CD4-positive, alpha-beta T cell treated with Interleukin-6 for 4 hours (primary cell): ENCODE measurements around the gene IL11.
"Not testable (repeated sequence)": the region's sequence is repeated elsewhere in the genome, so short reads cannot be mapped to it uniquely, and the experiment has no call there.

Experiments used
- DNase-seq: peaks from one replicate; pipeline ENCODE4 v3.0.0-alpha.2; 2020; ENCODE audit warnings: mixed read lengths

Gene IL11

DNA sequence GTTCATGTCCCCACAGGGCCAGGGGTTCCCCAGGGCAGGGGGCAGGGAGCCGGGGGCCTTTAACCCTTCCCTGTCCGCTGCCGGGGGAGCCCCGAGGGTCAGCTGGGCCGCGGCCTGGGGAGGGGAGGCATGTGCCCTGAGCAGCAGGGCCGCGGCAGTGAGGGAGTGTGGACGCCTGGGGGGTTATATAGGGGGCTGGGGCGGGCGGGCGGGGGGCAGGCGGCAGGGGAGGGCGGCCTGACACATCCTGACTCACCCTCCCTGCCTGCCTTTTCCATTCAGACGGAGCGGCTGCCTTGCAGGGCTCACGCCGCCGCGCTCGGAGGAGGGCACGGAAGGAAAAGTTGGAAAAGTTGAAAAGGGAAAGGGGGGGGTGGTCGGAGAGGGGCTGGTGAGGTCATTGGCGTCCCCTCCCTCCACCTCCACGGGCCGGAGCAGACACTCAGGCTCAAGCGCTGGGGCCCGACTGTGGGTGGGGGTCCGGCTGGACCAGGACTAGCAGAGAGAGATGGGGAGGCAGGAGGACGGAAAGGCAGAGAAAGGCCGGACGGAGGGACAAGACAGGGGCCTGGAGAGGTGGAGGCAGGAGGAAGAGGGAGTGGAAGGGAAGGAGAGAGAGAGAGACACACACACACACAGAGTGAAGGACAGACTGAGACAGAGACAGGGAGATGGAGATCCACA, at the start of gene IL11:
TSS of gene IL11 (minus strand) at position 159 of the 684 bp plus-strand sequence. CDS start at position 6, 153 bp downstream.
- DNase-seq, result no peak

DNA sequence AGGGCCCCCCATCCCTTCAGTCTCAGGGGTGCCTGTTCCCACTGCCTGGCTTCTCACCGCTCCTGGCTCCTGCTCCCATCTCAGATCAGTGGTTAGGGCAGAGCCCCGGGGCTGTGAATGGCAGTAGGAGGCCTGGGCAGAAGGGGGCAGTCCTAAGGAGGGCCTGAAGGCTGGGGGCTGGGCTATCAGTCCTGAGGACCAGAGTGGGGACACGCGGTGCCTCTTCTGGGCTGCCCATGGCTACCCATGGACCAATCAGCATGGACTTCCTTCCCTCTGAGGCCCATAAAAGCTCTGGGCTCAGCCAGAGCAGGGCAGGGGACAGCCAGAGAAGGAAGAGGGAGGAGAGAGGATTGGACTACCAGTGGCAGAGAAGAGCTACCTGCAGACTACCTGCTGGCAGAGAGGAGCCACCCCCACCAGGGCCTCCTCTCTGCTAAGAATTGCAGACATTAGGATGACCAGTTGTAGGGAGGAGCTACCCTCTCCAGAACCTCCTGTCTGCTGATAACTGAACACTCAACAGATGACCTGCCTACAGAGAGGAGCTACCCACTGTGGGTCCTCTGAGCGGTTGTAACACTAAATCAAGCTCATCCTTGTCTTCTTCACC, 49.5 kb upstream of the IL11 start:
- DNase-seq, result no peak

DNA sequence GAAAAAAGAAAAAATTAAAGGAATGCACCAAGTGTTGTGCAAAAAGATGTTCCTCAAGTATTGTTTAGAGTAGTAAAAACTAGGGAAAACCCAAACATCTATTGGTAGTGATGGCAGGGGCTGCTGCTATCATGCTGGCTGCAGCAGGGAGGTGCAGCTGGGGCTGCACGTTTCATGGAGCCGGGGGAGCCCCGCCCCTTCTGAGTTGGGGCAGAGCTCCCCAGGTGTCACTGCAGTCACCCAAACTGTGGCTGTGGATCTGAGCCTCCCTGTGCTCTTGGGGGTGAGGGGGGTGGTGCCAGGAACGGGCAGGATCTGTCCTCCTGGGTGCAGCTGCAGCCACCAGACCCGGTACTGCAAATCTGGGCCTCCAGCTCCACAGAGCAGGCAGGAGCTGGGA, 48.8 kb upstream of the IL11 start:
- DNase-seq, result no peak

DNA sequence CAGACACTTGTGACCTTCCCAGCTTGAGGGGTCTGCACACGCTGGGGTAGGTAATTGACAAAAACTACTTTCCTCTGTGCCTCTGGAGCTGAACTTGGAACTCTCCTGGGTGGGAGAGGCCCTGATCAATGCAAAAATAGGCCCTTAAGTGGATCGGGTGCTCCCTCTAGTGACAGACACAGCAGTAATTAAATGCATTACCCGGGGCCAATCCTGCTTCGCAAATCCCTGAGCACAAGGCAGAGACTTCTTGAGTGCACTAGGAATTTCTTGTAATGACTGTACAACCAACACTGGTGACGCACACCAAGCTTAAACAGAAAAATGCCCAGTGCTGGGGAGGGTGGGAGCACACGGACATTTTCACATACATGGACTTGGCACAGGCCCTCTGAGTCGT, 47.9 kb upstream of the IL11 start:
- peak; percentile 68 for DNase-seq

DNA sequence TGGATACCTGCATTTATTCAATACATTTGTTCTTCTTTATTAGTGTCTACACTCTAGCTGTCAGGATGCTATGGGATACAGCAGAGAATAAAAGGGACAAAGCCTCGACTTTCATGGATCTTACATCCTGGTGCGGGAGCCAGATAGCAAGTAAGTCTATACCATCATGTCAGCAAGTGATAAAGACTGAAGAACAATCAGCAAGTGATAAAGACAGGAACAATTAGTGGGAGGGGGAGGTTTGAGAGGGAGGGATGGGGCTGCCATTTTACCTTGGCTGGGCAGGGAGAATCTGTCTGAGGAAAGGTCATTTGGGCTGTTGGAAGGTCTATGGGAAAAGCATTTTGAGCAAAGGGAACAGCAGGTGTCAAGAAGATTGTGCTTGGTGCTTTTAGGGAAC, 39.9 kb upstream of the IL11 start:
- no peak for DNase-seq

DNA sequence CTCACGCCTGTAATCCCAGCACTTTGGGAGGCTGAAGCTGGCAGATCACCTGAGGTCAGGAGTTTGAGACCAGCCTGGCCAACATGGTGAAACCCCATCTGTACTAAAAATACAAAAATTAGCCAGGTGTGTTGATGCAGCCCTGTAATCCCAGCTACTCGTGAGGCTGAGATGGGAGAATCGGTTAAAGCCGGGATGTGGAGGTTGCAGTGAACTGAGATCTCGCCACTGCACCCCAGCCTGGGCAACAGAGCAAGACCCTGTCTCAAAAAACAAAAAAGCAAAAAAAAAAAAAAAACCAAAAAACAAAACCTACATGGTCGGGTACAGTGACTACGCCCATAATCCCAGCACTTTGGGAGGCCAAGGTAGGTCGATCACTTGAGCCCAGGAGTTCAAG, 38.9 kb upstream of the IL11 start:
- DNase-seq, result not testable (repeated sequence)

DNA sequence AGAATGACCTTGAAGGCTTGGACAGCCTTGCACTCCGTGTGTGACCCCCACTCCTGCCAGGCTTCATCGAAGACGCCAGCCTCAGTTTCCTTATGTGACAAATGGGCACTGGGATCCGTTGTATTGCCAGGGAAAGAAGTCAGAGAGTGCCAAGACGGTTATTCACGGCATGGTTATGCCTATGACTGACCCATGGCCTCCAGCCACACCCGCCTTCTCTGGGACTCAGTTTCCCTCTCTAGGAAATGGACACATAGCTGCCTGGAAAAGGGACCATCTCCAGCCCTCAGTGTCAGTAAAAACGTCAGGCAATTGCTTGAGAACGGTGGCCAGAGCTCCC, 38.2 kb upstream of the IL11 start:
- DNase-seq, result no peak

DNA sequence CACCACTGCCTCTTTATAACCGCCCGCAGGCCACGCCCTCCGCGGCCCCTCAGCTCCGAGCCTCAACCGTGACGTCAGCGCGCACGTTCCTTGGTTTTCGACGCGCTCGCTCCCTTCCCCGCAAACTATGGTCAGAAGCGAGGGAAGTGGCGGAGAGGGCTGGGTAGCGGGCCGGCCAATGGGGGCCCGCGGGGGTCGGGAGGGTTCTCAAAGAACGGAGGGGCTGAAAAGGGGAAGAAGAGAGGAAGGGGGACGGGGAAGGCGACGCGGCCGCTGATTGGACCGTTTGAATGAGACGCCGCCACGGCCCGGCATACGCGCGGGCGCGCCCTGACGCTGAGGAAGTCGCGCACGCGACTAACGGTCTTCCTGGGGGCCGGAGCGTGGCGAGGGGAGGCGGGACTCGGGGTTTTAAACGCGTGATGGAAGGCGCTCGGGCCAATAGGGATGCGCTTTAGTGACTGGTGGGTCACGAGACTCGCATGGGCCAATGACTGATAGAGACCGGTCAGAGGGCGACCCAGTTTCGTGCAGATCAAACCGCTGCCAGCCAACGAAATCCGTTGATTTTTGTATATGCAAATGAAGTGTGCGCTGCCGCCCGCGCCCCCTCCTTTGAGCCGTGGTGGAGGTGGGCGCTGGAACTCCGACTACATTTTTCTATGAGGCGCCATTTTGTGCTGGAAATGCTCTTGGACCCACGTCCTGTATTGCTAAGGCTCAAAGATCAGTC, 37.7 kb upstream of the IL11 start:
- DNase-seq, result peak; percentile 97

DNA sequence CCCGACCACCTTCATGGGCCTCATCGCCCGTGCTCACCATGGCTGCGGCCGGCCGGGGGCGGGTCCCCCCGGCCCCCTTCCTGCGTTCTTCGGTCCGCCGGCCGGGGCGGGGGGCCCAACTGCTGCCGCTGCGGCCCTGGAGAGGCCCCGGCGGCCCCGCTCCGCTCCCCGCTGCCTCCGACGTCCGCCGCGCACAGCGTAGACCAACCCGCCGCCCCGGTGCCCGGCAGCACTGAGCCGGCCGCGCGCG, 37.2 kb upstream of the IL11 start, which contains the start of gene UBE2S:
TSS of gene UBE2S (minus strand) at position 239 of the 250 bp plus-strand sequence. CDS start at position 40, 199 bp downstream.
- DNase-seq, result not testable (repeated sequence)

DNA sequence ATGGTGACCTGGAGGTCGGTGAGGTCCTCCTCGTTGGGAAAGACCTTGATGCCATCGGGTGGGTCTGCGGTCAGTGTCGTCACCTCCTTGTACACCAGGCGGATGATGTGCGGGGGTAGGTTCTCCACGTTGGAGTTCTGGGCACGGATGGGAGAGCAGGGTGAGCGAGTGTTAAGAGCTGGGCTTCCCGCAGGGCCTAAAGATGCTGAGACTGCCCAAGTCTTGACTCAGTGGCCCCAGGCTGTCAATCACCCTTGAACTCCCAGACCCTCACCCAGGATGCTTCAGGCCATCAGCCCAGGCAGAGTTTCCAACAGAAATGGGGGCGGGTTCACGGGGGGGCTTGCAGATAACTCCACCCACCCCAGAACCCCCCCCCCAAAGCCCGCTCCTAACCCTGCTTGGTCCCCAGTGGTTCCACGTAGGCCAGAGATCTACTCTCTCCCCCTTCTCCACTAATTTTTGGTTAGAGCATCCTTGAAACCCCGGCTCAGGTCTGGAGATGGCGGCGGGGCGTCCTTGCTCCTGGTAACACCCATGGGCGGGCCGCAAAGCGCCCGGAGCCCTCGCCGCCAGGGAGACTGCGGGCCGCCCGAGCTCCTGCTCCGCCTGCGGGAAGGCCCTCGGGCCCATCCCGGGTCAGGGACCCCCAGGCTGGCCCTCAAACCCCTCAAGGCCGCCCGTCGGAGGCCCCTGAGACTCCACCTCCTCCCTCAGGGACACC, 36.7 kb upstream of the IL11 start:
- DNase-seq, result peak; percentile 41

DNA sequence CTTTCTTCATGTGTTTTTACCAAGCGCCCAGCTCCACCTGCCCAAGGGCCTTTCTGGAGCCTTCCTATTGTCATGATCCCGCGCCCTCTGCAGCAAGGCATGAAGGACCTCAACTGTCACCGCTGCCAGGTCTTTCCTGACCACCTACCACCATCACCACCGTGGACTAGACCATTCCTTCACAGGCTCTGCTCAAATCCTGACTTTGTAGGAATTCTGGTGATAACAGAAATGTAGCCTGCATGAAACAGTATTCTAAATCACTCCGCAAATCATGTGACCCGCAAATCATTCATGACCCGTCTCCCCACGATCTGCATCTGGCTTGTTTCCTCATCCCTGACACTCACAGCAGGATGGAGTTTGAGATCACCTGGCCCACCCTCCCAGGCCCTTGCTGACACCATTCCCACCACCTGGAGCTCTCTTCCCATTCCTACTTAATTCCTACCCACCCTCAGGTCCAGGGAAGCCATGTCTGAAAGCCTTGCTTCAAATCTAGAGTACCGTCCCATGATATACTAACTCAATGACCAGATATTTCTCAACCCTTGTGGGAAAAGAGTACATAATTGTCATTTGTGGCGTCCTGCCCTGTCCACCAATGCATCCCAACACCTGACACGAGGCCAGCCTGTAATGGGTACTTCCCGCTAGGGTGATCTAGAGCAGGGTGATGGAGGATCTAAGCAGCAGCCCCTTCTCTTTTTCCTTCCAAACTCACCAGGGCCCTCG, 36.0 kb upstream of the IL11 start:
- no peak for DNase-seq

DNA sequence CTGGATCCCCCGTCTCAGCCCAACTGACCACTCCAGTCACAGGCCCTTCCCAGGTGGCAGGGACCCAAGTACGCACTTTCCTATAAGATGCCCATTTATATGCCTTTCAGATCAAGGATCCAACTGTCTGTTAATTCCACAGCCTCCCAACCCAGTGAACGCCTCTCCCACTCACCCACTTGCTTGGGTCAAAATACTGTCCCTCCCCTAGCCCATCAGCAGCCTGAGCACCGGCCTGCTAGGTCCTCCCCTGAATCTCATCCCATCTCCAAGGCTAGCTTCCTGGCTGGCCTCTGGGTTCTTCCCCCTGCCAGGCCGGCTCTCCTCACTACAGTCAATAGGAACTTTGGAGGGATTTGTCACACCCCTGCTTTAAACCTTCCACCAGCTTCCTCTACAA, 35.4 kb upstream of the IL11 start:
- no peak for DNase-seq

DNA sequence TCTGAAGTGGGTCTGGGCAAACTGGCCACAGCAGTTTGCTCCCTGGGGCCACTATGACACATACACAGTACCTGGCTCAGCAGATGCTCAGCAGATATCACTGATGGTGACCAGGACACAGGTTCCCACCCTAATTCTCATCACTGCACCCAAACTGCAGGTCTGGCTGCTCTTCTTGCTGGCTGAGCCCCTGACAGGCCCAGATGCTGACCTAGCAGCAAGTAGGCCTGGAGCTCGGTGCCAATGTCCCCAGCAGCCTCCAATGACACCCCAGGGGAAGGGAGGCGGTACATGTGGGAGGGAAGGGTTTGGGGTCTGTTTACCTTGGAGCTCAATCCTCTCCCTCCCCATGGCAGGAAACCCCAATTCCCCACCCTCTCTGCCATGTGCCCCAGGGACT, 32.2 kb upstream of the IL11 start:
- no peak for DNase-seq

DNA sequence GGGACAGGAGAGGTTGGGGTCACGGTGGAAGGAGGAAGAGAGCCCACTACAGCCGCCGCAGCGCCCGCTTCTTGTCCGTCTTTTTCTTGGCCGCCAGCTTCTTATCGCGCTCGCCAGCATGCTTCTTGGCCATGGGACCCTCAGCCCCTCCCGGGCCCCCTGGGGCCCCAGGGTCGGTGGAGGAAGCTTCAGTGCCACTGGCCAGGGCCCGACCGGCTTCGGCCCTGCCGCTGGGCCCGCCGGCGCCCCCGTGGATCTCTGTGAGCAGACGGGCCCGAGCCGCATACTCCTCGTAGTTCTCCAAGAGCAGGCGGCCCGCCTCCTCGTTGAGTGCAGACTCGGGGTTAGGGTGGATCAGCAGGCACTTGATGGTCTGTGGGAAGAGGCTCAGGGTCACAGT, 31.1 kb upstream of the IL11 start:
- DNase-seq, result not testable (repeated sequence)

DNA sequence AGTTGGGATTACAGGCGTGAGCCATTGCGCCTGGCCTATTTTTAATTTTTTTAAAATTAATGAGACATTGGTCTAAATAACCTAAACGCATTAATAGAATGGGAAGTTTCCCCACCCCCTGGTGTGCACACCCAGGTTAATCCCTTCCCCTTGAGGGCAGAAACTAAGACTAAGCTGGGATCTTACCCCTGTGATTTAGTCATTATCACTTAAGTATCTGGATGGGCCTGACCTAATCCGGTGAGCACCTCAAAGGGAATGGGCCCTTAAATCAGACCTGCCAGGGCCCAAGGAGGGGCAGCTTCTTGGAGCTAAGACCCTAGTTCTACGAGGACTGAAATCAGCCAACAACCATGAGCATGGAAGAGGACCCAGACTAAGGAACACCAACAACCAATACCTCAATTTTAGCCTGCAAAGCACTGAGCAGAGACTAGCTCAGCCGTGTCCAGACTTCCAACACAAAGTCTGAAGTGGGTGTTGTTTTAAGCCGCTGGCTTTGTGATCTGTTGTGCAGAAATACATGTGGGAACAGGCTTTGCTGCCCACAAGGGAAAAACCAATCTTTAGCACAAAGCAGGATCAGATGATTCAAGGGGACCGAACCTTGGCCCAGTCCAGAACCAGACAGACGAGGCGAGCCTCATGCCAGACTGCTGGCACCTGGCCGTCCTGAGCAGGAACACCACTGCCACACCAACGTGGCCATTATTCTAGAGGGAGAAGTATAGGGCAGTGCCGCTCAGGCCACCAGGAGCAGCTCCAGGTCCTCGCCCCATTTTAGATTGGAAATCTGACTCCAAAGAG, 30.2 kb upstream of the IL11 start:
- DNase-seq, result no peak

DNA sequence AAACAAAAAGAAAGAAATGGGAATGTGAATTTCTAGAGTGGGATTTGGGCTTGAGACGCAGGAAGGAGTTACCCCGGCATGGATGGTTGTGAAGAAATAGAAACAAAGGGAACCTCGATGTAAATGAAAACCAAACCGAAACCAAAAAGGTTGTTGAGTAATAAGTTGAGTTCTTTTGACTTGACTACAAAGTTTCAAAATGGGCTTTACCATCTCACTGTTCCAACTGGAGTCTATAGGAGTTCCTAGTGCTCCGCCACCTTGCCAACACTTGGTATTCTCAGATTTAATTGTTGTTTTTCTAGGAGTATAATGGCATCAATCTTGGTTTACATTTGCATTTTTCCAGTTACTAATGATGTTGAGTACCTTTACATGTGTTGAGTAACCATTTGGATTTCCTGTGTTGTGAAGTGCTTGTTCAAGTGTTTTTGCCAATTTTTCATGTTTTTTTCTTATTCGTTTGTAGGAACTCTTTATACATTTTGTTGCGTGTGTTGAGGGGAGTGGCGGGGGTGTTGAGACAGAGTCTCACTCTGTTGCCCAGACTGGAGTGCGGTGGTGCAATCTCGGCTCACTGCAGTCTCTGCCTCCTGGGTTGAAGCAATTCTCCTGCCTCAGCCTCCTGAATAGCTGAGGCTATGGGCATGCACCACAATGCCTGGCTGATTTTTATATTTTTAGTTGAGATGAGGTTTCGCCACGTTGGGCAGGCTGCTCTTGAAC, 28.1 kb upstream of the IL11 start:
- DNase-seq, result no peak

DNA sequence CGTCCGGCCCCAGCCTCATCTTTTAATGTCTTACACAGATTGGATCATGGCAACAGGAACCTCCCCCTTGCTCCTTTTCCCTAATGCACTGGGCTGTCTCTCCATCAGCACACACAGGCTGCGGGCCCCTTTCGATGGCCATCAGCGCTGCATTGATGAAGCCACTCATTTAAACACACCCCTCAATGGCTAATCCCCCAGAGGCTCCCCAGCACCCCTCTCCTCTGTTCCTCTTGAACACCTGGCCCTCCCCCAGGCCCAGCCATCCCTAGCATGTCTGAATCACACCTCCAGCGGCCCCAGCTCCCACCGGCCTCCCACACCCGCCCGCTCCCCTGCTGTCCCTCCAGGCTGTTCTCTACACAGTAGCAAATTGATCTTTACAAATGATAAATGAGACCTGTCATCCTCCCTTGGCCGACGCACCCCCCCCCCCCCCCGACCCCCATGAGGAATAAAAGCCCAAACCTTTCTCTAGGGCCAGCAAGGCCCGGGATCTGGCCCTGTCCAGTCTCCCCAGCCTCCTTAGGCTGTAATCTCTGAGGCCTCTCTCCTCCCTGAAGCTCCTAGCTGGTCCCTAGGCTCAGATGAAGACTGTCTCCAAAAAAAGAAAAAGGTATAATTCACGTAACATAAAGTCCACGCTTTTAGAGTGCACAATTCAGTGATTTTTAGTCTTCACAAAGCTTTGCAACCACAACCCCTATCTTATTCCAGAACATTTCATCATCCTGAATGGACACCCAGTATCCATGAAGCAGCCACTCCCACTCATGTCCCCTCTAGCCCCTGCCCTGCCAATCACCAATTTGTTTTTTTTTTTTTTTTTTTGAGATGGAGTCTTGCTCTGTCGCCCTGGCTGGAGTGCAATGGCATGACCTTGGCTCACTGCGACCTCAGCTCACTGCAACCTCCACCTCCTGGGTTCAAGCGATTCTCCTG, 22.8 kb upstream of the IL11 start:
- no peak for DNase-seq

DNA sequence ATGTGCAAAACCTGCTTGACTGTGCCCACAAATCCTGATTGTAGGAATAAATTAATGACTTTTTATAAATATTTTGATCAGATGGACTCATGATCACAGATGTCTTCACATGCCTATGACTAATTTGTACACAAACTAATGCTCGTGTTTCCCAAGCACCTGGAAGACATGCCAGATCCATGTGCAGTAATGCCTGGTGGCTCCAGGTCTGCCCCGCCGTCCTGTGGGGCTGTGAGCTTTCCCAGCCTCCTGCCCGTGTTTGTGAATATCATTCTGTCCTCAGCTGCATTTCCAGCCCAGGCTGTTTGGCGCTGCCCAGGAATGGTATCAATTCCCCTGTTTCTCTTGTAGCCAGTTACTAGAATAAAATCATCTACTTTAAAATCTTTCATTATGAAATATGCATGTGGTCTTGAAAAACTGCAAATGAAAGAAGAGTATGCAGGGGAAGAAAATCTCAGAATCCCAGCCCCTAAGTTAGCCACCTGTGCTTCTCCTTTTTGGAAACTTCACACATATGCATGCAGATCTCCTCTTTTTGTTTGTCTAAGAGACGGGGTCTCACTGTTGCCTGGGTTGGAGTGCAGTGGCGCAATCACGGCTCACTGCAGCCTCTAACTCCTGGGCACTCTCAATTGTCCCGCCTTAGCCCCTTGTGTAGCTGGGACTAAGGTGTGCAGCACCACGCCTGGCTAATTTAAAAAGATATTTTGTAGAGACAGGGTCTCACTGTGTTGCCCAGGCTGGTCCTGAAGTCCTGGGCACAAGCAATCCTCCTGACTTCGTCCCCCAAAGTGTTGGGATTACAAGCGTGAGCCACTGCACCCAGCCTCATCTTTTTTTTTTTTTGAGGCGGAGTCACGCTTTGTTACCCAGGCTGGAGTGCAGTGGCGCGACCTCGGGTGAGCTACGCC, 21.7 kb upstream of the IL11 start:
- no peak for DNase-seq

DNA sequence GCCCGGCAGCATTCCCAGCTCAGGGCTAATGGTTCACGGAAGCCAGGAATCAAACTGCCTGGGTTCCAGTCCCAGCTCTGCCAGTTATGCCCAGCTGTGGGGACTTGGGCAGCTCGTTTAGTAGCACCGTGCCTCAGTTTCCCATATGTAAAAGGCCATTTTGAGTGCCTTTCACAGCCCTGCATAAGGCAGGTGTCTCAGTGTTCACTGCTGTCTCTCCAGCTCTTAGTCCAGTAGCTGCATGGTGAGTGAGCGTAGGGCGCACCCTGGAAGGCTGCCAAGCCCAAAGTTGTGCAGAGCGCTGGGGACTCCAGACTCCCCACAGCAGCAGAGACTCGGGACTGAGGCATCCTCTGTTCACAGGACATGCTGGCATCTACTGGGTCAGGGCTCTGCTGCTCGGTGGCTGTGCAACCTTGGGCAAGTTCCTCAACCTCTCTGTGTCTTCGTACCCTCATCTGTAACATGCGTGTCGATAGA, 21.0 kb upstream of the IL11 start:
- DNase-seq, result no peak
